ENCODE data around the gene TTC14.
"Not testable (repeated sequence)": the region's sequence is repeated elsewhere in the genome, so short reads cannot be mapped to it uniquely, and the experiment has no call there.

Gene TTC14

GRCh38 chr3:180600473-180600872, 1.5 kb upstream of the TTC14 start:
- Histone ChIP-seq H3K4me3 (ENCODE audit: low read length) (no peak overlapping the region), H3K4me1 (ENCODE audit: control insufficient read depth, insufficient read depth, low read length) (no peaks in the 10 kb centered on the region), H3K27ac (ENCODE audit: low read depth, low read length) (no peak overlapping the region)

GRCh38 chr3:180611006-180611405, 9.0 kb downstream of the TTC14 start:
- Histone ChIP-seq H3K4me1 (ENCODE audit: control insufficient read depth, insufficient read depth, low read length) (no peaks in the 10 kb centered on the region), H3K27me3 (ENCODE audit: control insufficient read depth, insufficient read depth, low read length) (no peaks in the 10 kb centered on the region), H3K9ac (ENCODE audit: low read length) (no peak overlapping the region), H3K27ac (ENCODE audit: low read depth, low read length) (no peak overlapping the region), H3K36me3 (ENCODE audit: control insufficient read depth, insufficient read depth, low read length) (peaks cover 27% of the 10 kb centered on the region), H3K4me3 (ENCODE audit: low read length) (no peak overlapping the region)

More at GRCh38 chr3:180600473-180600872, 1.5 kb upstream of the TTC14 start:
- no peaks in the 10 kb centered on the region for H3K27me3 ChIP-seq (ENCODE audit: control insufficient read depth, insufficient read depth, low read length)
- no peak overlapping the region for H3K9ac ChIP-seq (ENCODE audit: low read length)
- peaks cover 3% of the 10 kb centered on the region for H3K36me3 ChIP-seq (ENCODE audit: control insufficient read depth, insufficient read depth, low read length)

DNA sequence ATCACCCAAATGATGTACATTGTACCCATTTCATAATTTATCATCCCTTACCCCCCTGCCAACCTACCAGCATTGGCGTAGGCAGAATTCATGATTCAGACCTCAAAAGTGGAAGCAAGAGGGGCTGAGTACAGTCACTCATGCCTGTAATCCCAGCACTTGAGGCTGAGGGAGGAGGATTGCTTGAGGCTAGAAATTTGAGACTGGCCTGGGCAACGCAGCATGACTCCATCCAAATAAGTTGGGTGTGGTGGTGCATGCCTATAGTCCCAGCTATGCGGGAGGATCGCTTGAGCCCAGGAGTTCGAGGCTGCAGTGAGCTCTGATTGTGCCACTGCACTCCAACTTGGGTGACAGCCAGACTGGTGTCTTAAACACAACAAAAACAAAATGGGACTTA, 10.4 kb downstream of the TTC14 start:
- H3K9ac ChIP-seq (ENCODE audit: low read length): no peak overlapping the region
- peaks cover 19% of the 10 kb centered on the region for H3K36me3 ChIP-seq (ENCODE audit: control insufficient read depth, insufficient read depth, low read length)
- H3K27me3 ChIP-seq (ENCODE audit: control insufficient read depth, insufficient read depth, low read length): no peaks in the 10 kb centered on the region
- no peak overlapping the region for H3K27ac ChIP-seq (ENCODE audit: low read depth, low read length)
- no peaks in the 10 kb centered on the region for H3K4me1 ChIP-seq (ENCODE audit: control insufficient read depth, insufficient read depth, low read length)
- H3K4me3 ChIP-seq (ENCODE audit: low read length): no peak overlapping the region

DNA sequence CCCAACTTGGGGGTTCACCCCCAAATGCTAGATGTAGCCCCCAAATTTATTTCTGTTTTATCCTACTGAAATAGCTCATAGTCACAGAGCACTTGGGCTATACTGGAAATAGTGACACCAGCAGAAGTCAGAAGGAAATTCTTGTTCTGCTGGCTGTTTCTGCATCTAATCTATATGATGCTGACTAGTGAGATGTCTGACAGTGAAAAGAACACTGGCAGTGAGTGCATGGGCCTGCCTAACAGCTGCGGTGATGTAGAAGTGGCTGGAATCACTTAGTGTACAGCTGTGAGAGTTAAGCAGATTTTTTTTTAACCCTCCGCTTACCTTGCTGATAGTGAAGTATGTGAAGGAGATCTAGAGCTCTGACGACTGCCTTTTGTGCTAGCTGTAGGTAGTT, 14.0 kb downstream of the TTC14 start:
- Histone ChIP-seq H3K4me1 (ENCODE audit: control insufficient read depth, insufficient read depth, low read length) (no peaks in the 10 kb centered on the region), H3K27me3 (ENCODE audit: control insufficient read depth, insufficient read depth, low read length) (no peaks in the 10 kb centered on the region), H3K4me3 (ENCODE audit: low read length) (no peak overlapping the region), H3K36me3 (ENCODE audit: control insufficient read depth, insufficient read depth, low read length) (peaks cover 9% of the 10 kb centered on the region), H3K9ac (ENCODE audit: low read length) (no peak overlapping the region), H3K27ac (ENCODE audit: low read depth, low read length) (no peak overlapping the region)

DNA sequence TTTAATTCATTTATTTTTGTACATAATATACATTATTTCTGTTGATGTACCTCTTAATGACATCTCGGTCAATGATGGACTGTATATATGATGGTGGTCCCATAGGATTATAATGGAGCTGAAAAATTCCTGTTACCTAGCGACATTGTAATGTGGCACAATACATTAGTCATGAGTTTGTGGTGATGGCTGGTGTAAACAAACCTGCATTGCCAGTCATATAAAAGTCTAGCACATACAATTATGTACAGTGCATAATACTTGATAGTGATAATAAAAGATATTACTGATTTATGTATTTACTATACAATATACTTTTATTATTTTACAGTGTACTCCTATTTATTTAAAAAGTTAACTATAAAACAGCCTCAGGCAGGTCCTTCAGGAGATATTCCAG, 15.1 kb downstream of the TTC14 start:
- Histone ChIP-seq H3K27me3 (ENCODE audit: control insufficient read depth, insufficient read depth, low read length) (no peaks in the 10 kb centered on the region), H3K27ac (ENCODE audit: low read depth, low read length) (no peak overlapping the region), H3K4me1 (ENCODE audit: control insufficient read depth, insufficient read depth, low read length) (no peaks in the 10 kb centered on the region), H3K36me3 (ENCODE audit: control insufficient read depth, insufficient read depth, low read length) (peaks cover 6% of the 10 kb centered on the region), H3K4me3 (ENCODE audit: low read length) (no peak overlapping the region), H3K9ac (ENCODE audit: low read length) (no peak overlapping the region)

GRCh38 chr3:180618563-180618962, 16.6 kb downstream of the TTC14 start:
- not testable (repeated sequence) for H3K4me3 ChIP-seq (ENCODE audit: low read length); H3K36me3 ChIP-seq (ENCODE audit: control insufficient read depth, insufficient read depth, low read length); H3K4me1 ChIP-seq (ENCODE audit: control insufficient read depth, insufficient read depth, low read length)

GRCh38 chr3:180619723-180620122, 17.8 kb downstream of the TTC14 start:
- no peaks in the 10 kb centered on the region for H3K36me3 ChIP-seq (ENCODE audit: control insufficient read depth, insufficient read depth, low read length)
- H3K27me3 ChIP-seq (ENCODE audit: control insufficient read depth, insufficient read depth, low read length): no peaks in the 10 kb centered on the region
- H3K4me3 ChIP-seq (ENCODE audit: low read length): no peak overlapping the region
- no peaks in the 10 kb centered on the region for H3K4me1 ChIP-seq (ENCODE audit: control insufficient read depth, insufficient read depth, low read length)
- no peak overlapping the region for H3K27ac ChIP-seq (ENCODE audit: low read depth, low read length)
- no peak overlapping the region for H3K9ac ChIP-seq (ENCODE audit: low read length)

More at GRCh38 chr3:180618563-180618962, 16.6 kb downstream of the TTC14 start:
- not testable (repeated sequence) for H3K27me3 ChIP-seq (ENCODE audit: control insufficient read depth, insufficient read depth, low read length); H3K9ac ChIP-seq (ENCODE audit: low read length); H3K27ac ChIP-seq (ENCODE audit: low read depth, low read length)

- Histone ChIP-seq H3K36me3 (ENCODE audit: control insufficient read depth, insufficient read depth, low read length) (no peaks in the 10 kb centered on the region), H3K27ac (ENCODE audit: low read depth, low read length) (no peak overlapping the region), H3K9ac (ENCODE audit: low read length) (no peak overlapping the region), H3K4me1 (ENCODE audit: control insufficient read depth, insufficient read depth, low read length) (no peaks in the 10 kb centered on the region), H3K4me3 (ENCODE audit: low read length) (no peak overlapping the region), H3K27me3 (ENCODE audit: control insufficient read depth, insufficient read depth, low read length) (no peaks in the 10 kb centered on the region)
Measured at GRCh38 chr3:180624714-180625113, 22.8 kb downstream of the TTC14 start.

DNA sequence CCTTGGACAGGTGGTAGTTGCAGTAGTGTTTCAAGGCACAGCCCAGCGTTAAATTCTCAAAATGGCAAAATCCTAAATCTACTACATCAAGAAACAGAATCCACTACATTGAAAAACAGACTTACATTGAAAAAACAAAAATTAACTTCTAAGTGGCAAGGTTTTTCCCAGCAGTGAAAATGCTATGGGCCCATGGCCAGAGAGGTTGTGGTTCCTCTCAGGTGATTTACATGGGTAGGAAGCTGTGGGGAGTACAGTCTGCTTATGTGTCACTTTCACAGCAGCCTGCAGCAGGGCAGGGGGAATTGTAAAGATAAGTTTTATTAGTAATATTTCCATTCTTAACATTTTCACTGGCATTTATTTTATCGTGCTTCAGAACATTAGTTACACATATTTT, 24.9 kb downstream of the TTC14 start:
- Histone ChIP-seq H3K4me1 (ENCODE audit: control insufficient read depth, insufficient read depth, low read length) (no peaks in the 10 kb centered on the region), H3K36me3 (ENCODE audit: control insufficient read depth, insufficient read depth, low read length) (no peaks in the 10 kb centered on the region), H3K9ac (ENCODE audit: low read length) (no peak overlapping the region), H3K4me3 (ENCODE audit: low read length) (no peak overlapping the region), H3K27ac (ENCODE audit: low read depth, low read length) (no peak overlapping the region), H3K27me3 (ENCODE audit: control insufficient read depth, insufficient read depth, low read length) (no peaks in the 10 kb centered on the region)

DNA sequence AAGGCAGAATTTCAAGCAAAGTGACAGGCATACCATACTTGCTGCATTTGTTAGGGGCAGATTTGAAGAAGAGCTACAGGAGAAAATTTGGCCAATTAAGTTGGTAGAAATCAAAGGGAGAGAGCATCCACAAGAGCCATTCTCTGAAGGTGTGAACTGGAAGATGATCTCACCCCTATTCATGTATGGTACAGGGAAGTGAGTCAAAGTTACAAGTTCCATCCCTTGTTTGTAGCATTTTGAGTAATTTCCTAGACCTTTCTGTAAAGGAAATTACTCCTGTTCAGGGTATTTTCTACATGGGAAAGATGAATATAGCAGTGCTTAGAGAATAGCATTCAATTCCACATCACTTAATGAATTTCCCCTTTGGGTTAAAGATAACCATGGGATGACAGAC, 28.4 kb downstream of the TTC14 start:
- H3K9ac ChIP-seq (ENCODE audit: low read length): no peak overlapping the region
- no peak overlapping the region for H3K27ac ChIP-seq (ENCODE audit: low read depth, low read length)
- H3K36me3 ChIP-seq (ENCODE audit: control insufficient read depth, insufficient read depth, low read length): no peaks in the 10 kb centered on the region
- no peaks in the 10 kb centered on the region for H3K4me1 ChIP-seq (ENCODE audit: control insufficient read depth, insufficient read depth, low read length)
- H3K4me3 ChIP-seq (ENCODE audit: low read length): no peak overlapping the region
- no peaks in the 10 kb centered on the region for H3K27me3 ChIP-seq (ENCODE audit: control insufficient read depth, insufficient read depth, low read length)

DNA sequence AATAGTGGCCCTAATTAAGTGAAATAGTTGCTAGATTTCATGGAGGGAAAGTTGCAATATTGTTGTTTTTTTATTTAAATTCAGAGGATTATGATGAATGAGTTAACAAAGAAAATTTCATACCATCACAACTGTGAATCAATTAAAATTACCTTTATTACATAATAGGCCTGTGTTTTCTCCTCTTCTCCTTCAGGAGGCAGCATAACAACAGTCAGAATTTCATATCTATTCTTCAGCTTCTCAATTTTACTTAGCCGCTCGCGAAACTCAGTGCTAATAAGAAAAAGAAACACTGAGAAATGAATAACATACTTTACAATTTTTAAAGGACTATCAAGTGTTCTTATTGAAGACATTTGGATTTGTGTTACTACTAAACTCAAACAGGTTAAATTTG, 29.4 kb downstream of the TTC14 start:
- no peak overlapping the region for H3K4me3 ChIP-seq (ENCODE audit: low read length)
- H3K36me3 ChIP-seq (ENCODE audit: control insufficient read depth, insufficient read depth, low read length): no peaks in the 10 kb centered on the region
- H3K27ac ChIP-seq (ENCODE audit: low read depth, low read length): no peak overlapping the region
- H3K9ac ChIP-seq (ENCODE audit: low read length): no peak overlapping the region
- H3K27me3 ChIP-seq (ENCODE audit: control insufficient read depth, insufficient read depth, low read length): no peaks in the 10 kb centered on the region
- no peaks in the 10 kb centered on the region for H3K4me1 ChIP-seq (ENCODE audit: control insufficient read depth, insufficient read depth, low read length)

- no peak overlapping the region for H3K4me3 ChIP-seq (ENCODE audit: low read length)
- H3K4me1 ChIP-seq (ENCODE audit: control insufficient read depth, insufficient read depth, low read length): no peaks in the 10 kb centered on the region
- no peaks in the 10 kb centered on the region for H3K36me3 ChIP-seq (ENCODE audit: control insufficient read depth, insufficient read depth, low read length)
Measured at GRCh38 chr3:180633722-180634121, 31.8 kb downstream of the TTC14 start.

GRCh38 chr3:180640987-180641386, 39.0 kb downstream of the TTC14 start:
- Histone ChIP-seq H3K4me3 (ENCODE audit: low read length) (no peak overlapping the region), H3K4me1 (ENCODE audit: control insufficient read depth, insufficient read depth, low read length) (no peaks in the 10 kb centered on the region), H3K27me3 (ENCODE audit: control insufficient read depth, insufficient read depth, low read length) (no peaks in the 10 kb centered on the region), H3K27ac (ENCODE audit: low read depth, low read length) (no peak overlapping the region), H3K36me3 (ENCODE audit: control insufficient read depth, insufficient read depth, low read length) (no peaks in the 10 kb centered on the region), H3K9ac (ENCODE audit: low read length) (no peak overlapping the region)

More at GRCh38 chr3:180633722-180634121, 31.8 kb downstream of the TTC14 start:
- Histone ChIP-seq H3K9ac (ENCODE audit: low read length) (no peak overlapping the region), H3K27ac (ENCODE audit: low read depth, low read length) (no peak overlapping the region), H3K27me3 (ENCODE audit: control insufficient read depth, insufficient read depth, low read length) (no peaks in the 10 kb centered on the region)
